NCI-H187 (cell line): ENCODE measurements around the gene COPG1.

Source experiments
- DNase-seq, 2 experiments: peaks; one replicate each; lab custom pipeline; 2025; lab: John Stamatoyannopoulos, UW

COPG1 gene

DNA sequence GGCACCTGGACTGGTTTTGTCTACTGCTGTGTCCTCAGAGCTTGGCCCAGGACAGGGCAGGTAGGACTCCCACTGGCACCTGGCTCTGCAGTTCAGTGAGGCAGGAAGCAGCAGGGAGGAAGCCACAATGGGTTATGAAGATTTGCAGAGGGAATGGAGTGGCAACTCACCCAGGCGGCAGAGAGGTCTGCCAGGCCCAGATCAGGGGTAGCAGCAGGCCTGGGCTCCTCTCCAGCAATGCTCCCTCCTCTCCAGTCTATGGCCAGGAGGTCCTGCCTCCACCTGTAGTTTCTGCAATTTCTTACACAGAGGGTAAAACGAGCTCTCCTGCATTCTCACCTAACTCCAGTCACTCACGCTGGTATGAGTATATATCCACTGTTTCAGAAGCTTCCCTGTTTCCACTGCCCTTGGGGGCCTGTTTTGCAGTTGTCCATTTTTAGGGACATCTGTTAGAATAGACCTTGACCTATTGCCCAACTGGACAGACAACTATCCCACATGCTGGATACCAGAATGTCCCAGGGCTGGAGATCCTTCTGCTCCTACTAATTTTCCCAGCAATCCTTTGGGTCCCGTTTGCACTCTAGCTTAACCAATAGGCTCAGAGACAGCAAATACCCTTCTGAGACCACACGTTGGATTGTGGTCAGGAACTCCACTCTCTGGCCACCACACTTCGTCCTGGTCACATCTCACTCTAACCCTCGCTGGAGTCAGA, 64.4 kb downstream of the COPG1 start:
- no peak for DNase-seq

DNA sequence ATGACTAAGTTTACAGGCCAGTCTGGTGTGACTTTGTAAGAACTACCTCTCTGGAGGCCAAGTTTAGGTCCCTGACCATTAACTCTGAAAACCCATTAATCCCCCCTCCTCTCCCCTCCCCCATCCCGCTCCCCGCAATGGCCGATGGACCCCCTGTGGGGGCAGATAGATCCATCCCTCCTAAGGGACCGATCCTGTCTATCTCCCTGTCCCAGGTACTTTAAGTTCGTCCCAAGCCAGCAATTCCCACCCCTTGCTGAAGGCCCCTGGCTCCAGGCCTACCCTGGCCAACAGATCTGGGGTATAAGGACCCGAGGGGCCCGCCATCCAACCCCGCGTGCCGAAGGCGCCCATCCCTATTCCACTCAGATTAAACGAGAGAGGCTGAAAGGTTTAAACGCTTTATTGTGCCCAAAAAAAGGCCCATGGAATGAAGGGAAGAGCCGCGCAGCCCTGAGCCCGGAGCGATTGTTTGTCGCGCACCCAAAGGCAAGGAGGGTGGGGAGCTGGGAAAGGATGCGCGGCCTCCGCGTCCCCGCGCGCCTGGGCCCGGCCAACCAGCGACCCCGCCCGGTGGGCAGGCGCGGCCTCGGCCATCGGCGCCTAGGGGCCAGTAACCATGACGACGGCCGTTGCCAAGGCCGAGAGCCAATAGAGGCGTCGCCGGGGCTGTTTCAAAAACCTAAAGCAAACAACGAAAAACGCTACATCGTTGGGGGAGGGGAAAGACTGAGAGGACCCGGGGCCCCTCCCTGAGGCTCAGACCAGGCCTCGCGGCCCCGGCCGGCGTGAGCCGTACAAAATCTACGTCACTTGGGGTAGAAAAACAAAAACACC, 65.2 kb downstream of the COPG1 start:
- DNase-seq = peak; percentile 71 to 77

DNA sequence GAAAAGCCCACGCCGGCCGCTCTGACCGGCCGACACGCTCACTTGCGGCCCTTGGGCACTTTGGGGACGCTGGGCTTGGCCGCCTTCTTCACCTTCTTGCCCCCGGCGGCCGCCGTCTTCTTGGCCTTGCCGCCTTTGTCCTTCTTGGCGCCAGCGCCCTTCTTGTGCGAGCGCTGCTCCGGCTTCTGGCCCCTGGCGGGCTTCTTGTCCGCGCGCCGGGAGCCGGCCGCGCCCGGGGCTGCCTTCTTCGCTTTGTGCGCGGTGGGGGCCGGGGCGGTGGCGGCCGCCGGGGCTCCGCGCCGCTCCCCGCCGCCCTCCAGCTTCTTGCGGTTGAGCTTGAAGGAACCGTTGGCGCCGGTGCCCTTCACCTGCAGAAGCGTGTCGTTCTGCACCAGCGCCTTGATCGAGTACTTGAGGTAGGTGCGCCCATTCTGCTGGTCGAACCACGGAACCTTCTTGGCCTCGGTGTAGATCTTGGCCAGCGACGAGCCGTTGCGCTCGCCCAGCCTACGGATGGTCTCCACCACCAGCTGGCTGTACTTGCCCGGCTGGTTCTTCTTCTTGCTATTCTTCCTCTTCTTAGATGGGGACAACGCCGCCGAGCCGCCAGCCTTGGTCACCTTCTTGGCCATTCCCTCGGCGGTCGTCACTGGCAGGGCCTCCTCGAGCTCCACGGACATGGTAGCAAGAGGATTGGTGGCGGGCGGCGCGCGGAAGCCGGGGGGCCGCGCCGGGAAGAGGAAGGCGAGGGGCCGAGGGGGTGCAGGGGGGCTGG, 66.0 kb downstream of the COPG1 start:
- DNase-seq = no peak

DNA sequence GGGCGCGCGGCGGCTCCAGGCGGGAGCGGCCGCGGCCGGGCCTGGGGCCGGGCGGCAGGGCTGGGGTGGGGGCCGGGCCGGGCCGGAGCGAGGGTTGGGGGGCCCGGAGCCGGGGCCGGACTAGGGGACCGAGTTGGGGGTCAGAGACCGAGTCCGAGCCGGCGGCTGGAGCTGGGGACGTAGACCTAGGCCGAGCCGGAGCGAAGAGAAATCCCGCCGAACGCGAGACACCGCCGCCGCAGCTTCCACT, 66.5 kb downstream of the COPG1 start:
- DNase-seq = no peak

DNA sequence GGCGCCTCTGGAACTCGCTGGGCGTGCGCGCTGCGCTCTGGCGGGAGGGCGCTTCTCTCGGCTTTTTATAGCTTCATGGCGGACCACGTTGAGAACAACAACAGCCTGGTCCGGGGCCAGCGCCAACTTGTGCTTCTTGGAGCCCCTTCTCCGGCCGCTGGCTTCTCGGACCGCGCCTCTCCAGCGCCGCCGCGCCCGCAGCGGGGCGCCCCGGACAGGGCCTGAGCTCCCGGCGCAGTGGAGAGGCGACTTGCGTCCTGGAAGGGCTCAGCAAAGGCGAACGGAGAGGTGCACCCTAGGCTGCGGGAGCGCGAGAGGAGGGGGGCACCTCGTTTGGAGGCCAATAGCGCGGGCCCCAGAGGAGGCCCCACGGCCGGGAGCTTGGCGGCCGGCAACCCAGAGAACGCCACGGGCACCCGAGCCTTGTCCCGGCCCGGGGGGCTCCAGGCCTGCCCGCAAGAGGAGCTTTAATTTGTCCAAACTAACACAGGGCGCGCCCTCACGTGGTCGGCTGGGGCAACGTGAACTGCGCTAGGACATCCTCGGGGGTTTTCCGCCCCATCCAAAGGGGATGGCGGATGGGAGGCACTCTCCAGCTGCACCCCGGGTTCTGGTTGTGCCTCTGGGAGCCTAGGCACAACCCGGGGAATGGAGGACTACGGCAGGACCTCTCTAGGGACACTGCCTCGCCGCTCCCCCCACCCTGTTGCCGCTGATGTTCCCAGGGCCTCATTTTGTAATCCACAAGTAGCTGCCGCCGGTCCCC, 67.0 kb downstream of the COPG1 start:
- peak; percentile 72 to 77 for DNase-seq

DNA sequence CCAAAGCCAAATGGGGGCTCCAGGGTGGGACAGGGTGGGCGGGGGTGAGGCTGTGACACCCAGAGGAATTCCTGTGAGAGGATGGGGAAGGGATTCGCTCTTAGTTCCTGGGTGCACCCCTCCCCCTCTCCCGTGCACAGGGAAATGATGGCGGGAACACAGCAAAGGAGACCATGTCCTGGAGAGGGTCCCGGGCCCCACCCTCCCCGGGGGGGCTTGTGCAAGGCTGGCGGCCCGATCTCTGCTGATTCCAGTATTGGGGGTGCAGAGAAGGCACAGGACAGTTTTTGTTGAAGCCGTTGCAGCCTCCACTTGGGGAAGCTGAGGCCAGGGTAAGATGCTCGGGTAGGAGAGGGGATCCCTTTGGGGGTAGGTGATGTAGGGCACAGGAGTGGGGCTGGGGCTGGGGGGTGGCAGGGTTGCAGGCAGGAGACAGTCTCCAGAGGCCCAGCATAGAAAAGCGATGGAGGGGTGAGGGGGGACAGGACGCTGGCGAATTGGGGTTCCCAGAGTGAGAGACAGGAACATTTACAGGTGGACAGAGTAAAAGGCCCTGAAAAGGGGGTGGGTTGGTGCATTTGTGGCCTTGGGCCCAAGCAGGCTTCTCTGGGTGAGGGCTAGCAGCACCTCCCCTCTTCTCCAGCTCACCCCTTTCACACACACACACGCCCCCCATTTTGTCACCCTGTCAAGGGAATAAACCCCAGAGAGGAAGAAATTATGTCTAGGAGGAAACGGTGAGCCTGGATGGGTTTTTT, 67.8 kb downstream of the COPG1 start:
- no peak for DNase-seq

DNA sequence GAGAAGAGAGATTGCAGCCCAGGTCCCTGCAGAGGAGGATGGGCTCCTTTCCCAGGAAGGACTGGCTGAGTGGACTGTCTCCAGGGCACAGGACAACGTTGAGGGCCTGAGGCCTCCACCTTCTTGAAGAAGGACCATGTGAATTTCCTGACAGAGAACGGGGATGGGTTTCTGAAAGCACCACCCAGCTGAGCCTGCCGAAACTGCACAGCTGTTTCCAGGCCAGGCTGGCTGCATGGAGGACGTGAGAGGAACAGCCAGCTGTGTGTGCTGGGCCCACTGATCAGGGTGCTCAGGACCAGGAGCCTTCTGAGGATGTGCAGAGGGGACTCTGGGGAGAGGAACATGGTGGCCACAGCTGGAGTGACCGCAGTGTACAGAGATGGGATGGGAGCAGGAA, 68.4 kb downstream of the COPG1 start:
- DNase-seq = no peak

DNA sequence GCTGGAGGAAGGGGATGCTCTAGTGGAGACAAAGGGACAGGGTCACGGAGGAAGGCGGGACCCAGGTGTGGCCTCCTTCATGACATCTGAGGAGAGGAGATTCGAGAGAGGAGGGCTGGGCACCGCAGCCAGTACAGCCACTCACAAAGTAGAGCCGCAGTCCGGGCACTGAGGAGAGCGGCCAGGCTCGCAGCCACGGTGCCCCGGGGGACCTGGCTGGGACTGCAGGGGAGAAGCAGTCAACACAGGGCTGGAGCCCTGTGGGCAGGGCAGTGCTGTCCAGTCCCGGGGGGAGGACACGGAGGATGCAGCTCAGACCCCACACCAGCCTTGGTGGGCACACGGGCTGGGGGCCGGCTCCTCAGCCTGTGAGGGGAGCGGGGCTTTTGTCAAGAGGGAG, 69.5 kb downstream of the COPG1 start:
- DNase-seq = no peak

DNA sequence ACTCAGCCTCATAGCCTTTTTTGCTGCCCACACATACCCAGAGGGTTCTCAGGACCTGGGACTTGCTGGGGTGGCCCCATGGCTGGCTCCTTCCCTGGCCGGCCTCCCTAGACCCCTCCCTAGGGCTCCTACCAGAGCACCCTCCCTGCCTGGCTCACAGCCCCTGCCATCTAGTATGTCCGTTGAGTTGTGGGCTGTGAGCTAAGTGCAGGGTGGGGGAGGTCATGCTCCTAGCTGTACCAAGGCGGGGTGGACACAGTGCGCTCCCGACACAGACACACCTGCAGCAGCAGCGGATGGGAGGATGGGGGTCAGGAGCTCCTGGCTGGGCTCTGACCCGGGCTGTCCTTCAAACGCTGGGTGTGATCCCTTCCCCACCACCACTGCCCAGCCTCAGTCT, 70.9 kb downstream of the COPG1 start:
- no peak for DNase-seq

DNA sequence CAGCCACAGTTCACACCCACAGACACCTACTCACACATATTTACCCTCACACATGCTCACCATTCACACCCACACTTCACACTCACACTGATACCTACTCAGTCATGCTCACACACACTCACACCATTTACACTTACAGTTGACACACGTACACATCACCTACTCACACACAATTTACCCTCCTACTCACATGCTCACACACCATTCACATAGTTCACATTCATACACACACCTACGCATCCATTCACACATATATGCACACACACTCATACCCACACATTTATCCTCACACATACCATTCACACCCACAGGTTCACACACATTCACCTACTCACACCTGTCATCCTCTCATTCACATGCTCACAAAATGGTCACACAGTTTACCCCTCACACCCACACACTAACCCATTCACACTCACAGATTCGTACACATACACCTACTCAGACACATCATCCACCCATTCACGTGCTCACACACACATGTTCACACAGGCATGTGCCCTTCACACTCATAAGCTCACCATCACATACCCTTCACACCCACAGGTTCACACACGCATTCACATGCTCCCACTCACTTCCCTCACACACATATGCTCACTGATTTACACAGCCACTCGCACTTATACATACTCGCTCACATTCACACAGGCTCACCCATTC, 71.5 kb downstream of the COPG1 start:
- DNase-seq = no peak

DNA sequence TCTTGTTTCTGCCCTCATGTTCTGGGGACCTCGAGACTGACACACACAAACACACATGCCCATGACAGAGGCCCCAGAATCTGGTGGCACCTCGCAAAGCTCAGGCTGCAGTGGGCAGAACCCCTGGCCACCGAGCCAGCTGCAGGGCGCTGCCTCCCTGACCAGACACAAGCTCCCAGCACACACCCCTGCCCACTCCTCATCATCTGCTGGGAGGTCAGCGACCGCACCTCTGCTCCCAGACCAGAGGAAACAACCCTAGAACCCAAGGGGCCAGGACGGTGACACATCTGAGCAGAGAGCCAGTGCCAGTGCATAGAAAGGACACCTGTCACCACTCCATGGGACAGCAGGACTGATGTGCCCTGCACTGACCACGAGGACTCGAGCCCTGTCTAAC, 72.5 kb downstream of the COPG1 start:
- DNase-seq = no peak

DNA sequence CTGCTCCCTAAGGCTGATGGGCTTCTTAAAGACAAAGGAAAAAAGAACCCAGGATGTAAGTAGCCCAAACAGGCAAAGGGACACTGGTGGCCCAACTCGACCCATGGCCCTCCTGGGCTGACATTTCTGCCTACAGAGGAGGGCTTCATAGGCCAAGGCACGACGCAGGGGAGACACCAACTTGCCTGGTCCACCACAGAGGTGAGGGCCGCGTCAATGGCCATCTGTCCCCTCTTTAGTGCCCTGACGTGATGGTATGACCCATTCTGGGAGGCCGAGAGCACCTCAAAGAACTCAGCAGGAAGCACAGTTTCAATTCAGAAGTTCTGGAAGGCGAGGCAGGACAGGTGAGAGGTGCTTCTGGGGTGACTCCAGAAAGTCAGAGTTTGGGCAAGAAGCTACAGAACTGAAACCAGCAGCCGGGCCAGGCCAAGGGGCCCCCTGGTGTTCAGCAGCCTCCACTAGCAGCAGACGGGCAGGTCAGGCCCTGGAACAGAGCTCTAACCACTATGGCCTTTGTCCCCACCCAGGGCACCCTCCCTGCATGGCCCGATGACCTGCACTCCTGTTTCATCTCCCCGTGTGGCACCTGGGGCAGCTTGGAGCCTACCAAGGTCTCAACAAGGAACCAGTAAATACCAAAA, 74.4 kb downstream of the COPG1 start:
- DNase-seq = no peak

DNA sequence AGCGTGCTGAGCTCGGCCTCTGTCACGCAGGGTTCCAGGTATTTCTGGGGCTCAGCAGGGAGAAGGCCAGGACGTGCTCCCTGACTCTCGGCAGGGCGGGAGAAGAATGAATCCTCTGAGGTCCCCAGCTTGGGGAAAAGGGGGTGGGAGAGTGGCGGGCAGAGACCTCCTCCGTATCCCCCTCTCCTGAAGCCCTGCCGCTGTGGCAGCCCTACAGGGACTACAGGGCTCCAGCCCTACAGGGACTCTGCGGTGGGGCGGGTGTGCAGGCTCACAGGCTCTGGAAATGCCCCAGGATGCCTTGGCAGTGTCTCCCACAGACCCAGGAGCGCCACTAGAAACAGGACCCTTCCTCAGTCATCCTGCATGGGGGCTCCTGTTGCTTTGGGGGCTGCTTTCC, 75.4 kb downstream of the COPG1 start:
- DNase-seq = no peak

DNA sequence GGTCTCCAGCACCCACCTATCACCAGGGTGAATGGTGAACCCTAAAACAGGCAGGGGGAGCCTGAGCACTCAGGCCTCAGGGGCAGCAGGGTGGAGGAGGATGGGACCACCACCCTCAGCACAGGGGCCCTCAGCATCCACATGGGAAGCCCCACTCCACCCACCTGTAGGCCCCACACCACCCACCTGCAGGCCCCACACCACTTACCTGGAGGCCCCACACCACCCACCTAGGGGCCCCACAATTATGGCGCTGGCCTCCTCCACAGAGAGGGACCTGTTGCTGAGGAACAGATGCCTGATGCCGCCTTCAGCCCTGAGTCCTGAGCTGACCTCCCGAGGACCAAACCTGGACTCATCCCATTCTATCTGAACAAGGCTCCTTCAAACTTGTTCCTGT, 76.0 kb downstream of the COPG1 start:
- no peak for DNase-seq

DNA sequence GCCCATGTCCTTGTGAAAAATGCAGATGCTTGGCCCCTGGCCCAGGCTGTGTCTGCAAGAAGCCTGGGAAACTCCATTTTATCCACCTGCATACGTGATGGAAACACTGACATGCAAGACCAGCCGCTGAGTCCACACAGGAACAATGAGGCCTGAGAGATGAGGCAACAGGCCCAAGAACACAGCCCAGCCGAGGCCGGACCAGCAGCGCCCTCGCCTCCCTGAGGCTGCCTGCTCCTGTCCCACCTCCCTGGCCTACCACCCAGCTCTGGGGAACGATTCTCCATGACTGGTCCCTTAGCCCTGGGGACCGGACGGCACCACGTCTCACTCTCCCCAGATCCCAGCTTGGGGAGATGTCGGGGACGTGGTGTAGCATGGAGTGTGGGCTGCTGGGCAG, 76.7 kb downstream of the COPG1 start:
- DNase-seq = no peak

DNA sequence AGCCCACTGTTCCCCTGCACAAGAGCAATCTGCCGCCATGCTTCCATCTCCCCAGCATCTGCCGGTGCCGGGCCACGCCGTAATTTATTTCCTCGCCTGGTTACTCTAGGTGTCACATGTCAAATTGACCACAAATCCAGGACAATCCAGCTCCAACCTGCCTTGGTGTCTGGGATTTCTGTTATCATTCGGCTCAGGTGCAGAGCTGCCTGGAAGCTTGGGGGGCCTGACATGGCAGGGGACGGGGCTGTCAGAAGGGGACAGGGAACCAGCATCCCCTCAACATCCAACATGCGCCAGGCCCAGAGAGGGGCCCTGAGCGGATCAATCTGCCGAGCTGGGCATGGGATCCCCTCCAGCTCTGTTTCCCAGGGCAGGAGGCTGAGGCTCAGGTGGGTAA, 77.2 kb downstream of the COPG1 start:
- DNase-seq = no peak
